Measurements from ENCODE around the gene NUDT2. TPM values are rescaled to one million over a fixed set of nuclear protein-coding genes. Genes with fewer than 3 reads are reported as not detected.

Gene NUDT2
- polyA plus RNA-seq, 1 donor from 2014 or later: 62.6 TPM

Small RNA genes lying within 50 kb of the gene (small RNA-seq; reads per million reads assigned to genes)
- gene RF00019: 0 to 1.2 (median 0) reads per million in 3 experiments
- 0.06 to 1.3 (median 0.07) reads per million in 3 experiments for gene RNU2-50P

Other genes starting within 250 kb of the NUDT2 start
- 37.5 and 37.7 TPM in 2 replicates for gene DCAF12, start 202.9 kb upstream of the NUDT2 start, polyA plus RNA-seq
- 33.2 and 35.1 TPM in 2 replicates for gene UBAP1, start 150.5 kb upstream of the NUDT2 start, polyA plus RNA-seq
- gene KIF24, start 301 bp upstream of the NUDT2 start, polyA plus RNA-seq: 0.19 and 0.36 TPM in 2 replicates
- 0.58 and 1.0 TPM in 2 replicates for gene MYORG, start 47.3 kb downstream of the NUDT2 start, polyA plus RNA-seq
- gene FAM219A, start 129.0 kb downstream of the NUDT2 start, polyA plus RNA-seq: 51.8 and 56.6 TPM in 2 replicates
- 0.99 and 1.6 TPM in 2 replicates for gene DNAI1, start 129.2 kb downstream of the NUDT2 start, polyA plus RNA-seq
- 163 and 172 TPM in 2 replicates for gene ENHO, start 193.4 kb downstream of the NUDT2 start, polyA plus RNA-seq

Data from neural cell (in vitro differentiated cells).